ENCODE measurements around the gene LRRC59. TPM values are rescaled to one million over a fixed set of nuclear protein-coding genes. Genes with fewer than 3 reads are reported as not detected.
"Not testable (repeated sequence)": the region's sequence is repeated elsewhere in the genome, so short reads cannot be mapped to it uniquely, and the experiment has no call there.

LRRC59 gene
- total RNA-seq, 4 donors from 2014 or later: 45.0 to 96.9 (median 64.4) TPM

GRCh38 chr17:50429793-50430192 is 32.5 kb upstream of the LRRC59 start:
- in situ Hi-C loops (cut with MboI; ENCODE audit: low pct_ligation_motif_present in 1 of 4, low pct_unique_long_range_greater_than_20kb in 1 of 4, low sequenced_read_pairs in 3 of 4) (no loop called here), intact Hi-C loops (cut with DNase I; ENCODE audit: low total_unique reads) (no loop called here)
- no peak overlapping the region for H3K4me3 ChIP-seq
- 79% methylated on average over 4 of the region's 4 CpGs; no CpG with 5 or more reads in 1 of the 2 donors for WGBS, 2 donors (ENCODE audit: low coverage in 1 of 2)
- DNase-seq: no peak
- peaks cover 7 to 50% (median 35%) of the 10 kb centered on the region in 4 donors for H3K4me1 ChIP-seq
- no peaks in the 10 kb centered on the region for H3K27me3 ChIP-seq
- TF ChIP-seq POLR2A (IDR thresholded peaks at IDR 0.05) (no peak), EP300 (IDR thresholded peaks at IDR 0.05; ENCODE audit: low read depth) (no peak), CTCF (IDR thresholded peaks at IDR 0.05) (no peak), POLR2AphosphoS5 (IDR thresholded peaks at IDR 0.05) (no peak)
- no peaks in the 10 kb centered on the region for H3K9me3 ChIP-seq
- H3K36me3 ChIP-seq: no peaks in the 10 kb centered on the region
- peak overlapping the region in 1 of 4 donors; percentile 20 for H3K27ac ChIP-seq

DNA sequence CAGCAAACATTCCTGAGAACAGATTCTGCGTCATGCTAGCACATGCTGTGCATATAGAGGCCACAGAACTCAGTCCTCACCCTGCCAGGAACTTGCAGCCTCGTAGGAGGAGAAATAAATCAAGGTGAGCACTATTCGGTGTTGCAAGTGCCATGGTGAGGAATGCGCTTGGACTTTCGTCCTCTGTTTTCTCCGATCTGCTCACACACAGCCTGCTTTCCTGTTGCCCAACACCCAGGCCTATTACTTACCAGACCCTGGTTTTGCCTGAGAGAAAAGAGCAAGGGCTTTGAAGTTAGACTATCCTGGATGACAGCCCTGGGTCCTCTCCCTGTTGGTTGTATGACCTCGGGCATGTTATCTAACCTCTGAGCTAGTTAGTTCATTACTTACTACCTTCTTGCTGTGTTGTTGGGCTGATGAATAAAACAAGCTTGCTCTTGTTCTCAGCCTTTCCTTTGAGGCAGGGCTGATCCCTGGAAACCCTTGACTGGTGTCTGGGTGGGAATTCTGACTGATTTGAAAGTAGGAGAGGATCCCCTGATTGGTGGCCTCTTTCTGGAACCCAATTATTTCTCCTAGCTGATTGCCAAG is 31.6 kb upstream of the LRRC59 start:
- TF ChIP-seq POLR2AphosphoS5 (IDR thresholded peaks at IDR 0.05) (peak in 1 of 3 donors; percentile 12), CTCF (IDR thresholded peaks at IDR 0.05) (no peak), EP300 (IDR thresholded peaks at IDR 0.05; ENCODE audit: low read depth) (no peak), POLR2A (IDR thresholded peaks at IDR 0.05) (no peak)
- Histone ChIP-seq H3K9me3 (no peaks in the 10 kb centered on the region), H3K27me3 (no peaks in the 10 kb centered on the region), H3K36me3 (no peaks in the 10 kb centered on the region), H3K4me1 (peaks cover 7 to 50% (median 36%) of the 10 kb centered on the region in 4 donors), H3K4me3 (no peak overlapping the region), H3K27ac (peak overlapping the region in 1 of 4 donors; percentile 92)
- peak; percentile 43 for DNase-seq
- intact Hi-C loops (cut with DNase I; ENCODE audit: low total_unique reads): no loop called here
- in situ Hi-C loops (cut with MboI; ENCODE audit: low pct_ligation_motif_present in 1 of 4, low pct_unique_long_range_greater_than_20kb in 1 of 4, low sequenced_read_pairs in 3 of 4): no loop called here
- 60 to 73% methylated on average over 2 to 7 of the region's 7 CpGs for WGBS, 2 donors (ENCODE audit: low coverage in 1 of 2)

- H3K27ac ChIP-seq: peak overlapping the region; percentile 87 to 92 (median 90)
- H3K9me3 ChIP-seq; DNase-seq; H3K27me3 ChIP-seq; intact Hi-C loops (cut with DNase I; ENCODE audit: low total_unique reads); H3K36me3 ChIP-seq; in situ Hi-C loops (cut with MboI; ENCODE audit: low pct_ligation_motif_present in 1 of 4, low pct_unique_long_range_greater_than_20kb in 1 of 4, low sequenced_read_pairs in 3 of 4): not testable (repeated sequence)
- H3K4me1 ChIP-seq: peaks cover 7 to 50% (median 36%) of the 10 kb centered on the region in 4 donors
- WGBS, 2 donors (ENCODE audit: low coverage in 1 of 2): 79 to 92% methylated on average over 2 to 6 of the region's 6 CpGs
- H3K4me3 ChIP-seq: peak overlapping the region in 1 of 4 donors; percentile 76
These were observed 30.8 kb upstream of the LRRC59 start for GRCh38 chr17:50428126-50428525.

GRCh38 chr17:50426814-50427787 is 29.8 kb upstream of the LRRC59 start:
- Histone ChIP-seq H3K36me3 (no peaks in the 10 kb centered on the region), H3K4me3 (peak overlapping the region; percentile 55 to 76 (median 64)), H3K9me3 (no peaks in the 10 kb centered on the region), H3K27ac (peak overlapping the region; percentile 87 to 92 (median 90)), H3K4me1 (peaks cover 7 to 50% (median 36%) of the 10 kb centered on the region in 4 donors), H3K27me3 (no peaks in the 10 kb centered on the region)
- in situ Hi-C loops (cut with MboI; ENCODE audit: low pct_ligation_motif_present in 1 of 4, low pct_unique_long_range_greater_than_20kb in 1 of 4, low sequenced_read_pairs in 3 of 4): no loop called here
- intact Hi-C loops (cut with DNase I; ENCODE audit: low total_unique reads): no loop called here
- WGBS, 2 donors (ENCODE audit: low coverage in 1 of 2): 0 to 14% methylated on average over 1 to 4 of the region's 4 CpGs
- DNase-seq: peak; percentile 54
- TF ChIP-seq CTCF (IDR thresholded peaks at IDR 0.05) (peak in 3 of 5 experiments; percentile 5 to 18 (median 7)), POLR2AphosphoS5 (IDR thresholded peaks at IDR 0.05) (peak in 1 of 3 donors; percentile 10), POLR2A (IDR thresholded peaks at IDR 0.05) (peak; percentile 15), EP300 (IDR thresholded peaks at IDR 0.05; ENCODE audit: low read depth) (no peak)

Measured in transverse colon (tissue), 4 donors.